Thoracic aorta (tissue), 2 donors: ENCODE results near the gene NR2C2AP. TPM values are rescaled to one million over a fixed set of nuclear protein-coding genes. Genes with fewer than 3 reads are reported as not detected.
"Not testable (repeated sequence)": the region's sequence is repeated elsewhere in the genome, so short reads cannot be mapped to it uniquely, and the experiment has no call there.

Experiments
- ATAC-seq: fragments of 150-250 bp; one replicate; pipeline ENCODE4 v1.8.0; 2017; ENCODE audit warnings: low read depth; ENCODE audit not compliant: insufficient number of reproducible peaks, low FRiP score
- DNase-seq: peaks from one replicate; pipeline ENCODE4 v3.0.0-alpha.2; 2020; ENCODE audit warnings: low spot score
- H3K27ac ChIP-seq, 2 donors: fragments of 200-600 bp; sonication (generic); 1 replicate in 1 of 2; 2 replicates in 1 of 2; pipeline ENCODE4 v1.5.1; 2016; ENCODE audit warnings: mild to moderate bottlenecking in 2 of 2, moderate library complexity in 2 of 2
- H3K27me3 ChIP-seq: fragments of 200-600 bp; sonication (generic); replicated peaks from 2 replicates; pipeline ENCODE4 v1.6.0; 2016; ENCODE audit warnings: mild to moderate bottlenecking; ENCODE audit not compliant: insufficient read depth
- H3K36me3 ChIP-seq: fragments of 200-600 bp; sonication (generic); one replicate; pipeline ENCODE4 v1.5.1; 2016
- H3K4me1 ChIP-seq, 2 donors: fragments of 200-600 bp; sonication (generic); 1 replicate in 1 of 2; 2 replicates in 1 of 2; pipeline versions ENCODE4 v1.5.1 to v1.6.0; 2016; ENCODE audit warnings: low read depth in 2 of 2, mild to moderate bottlenecking in 1 of 2; ENCODE audit not compliant: control insufficient read depth in 1 of 2
- H3K4me3 ChIP-seq: fragments of 200-600 bp; sonication (generic); 2 replicates; pipeline ENCODE4 v1.5.1; 2016; ENCODE audit warnings: mild to moderate bottlenecking
- H3K9me3 ChIP-seq: fragments of 200-600 bp; sonication (generic); 2 replicates; pipeline ENCODE4 v1.5.1; 2016
- total RNA-seq, 2 donors: library from RNA; depleted of rRNA; stranded (reverse); fragments of >200 nt; gene quantifications; one replicate each; pipeline versions ENCODE4 v1.1.0 to v1.2.3, GENCODE V29; 2016
- TF ChIP-seq, protein P1 (sequence below): fragments of 200-600 bp; sonication (generic); IDR thresholded peaks from one replicate; pipeline ENCODE4 v1.5.1; 2019; ENCODE audit warnings: antibody characterized with exemption

Gene NR2C2AP
- total RNA-seq, 2 donors from 2014 or later = 6.5 to 17.9 TPM

- Histone ChIP-seq H3K36me3 (peaks cover 12% of the 10 kb centered on the region), H3K9me3 (no peaks in the 10 kb centered on the region), H3K4me3 (no peak overlapping the region), H3K27ac (no peak overlapping the region), H3K27me3 (no peaks in the 10 kb centered on the region), H3K4me1 (peaks cover 8 to 18% of the 10 kb centered on the region in 2 donors)
- TF ChIP-seq, protein P1, sequence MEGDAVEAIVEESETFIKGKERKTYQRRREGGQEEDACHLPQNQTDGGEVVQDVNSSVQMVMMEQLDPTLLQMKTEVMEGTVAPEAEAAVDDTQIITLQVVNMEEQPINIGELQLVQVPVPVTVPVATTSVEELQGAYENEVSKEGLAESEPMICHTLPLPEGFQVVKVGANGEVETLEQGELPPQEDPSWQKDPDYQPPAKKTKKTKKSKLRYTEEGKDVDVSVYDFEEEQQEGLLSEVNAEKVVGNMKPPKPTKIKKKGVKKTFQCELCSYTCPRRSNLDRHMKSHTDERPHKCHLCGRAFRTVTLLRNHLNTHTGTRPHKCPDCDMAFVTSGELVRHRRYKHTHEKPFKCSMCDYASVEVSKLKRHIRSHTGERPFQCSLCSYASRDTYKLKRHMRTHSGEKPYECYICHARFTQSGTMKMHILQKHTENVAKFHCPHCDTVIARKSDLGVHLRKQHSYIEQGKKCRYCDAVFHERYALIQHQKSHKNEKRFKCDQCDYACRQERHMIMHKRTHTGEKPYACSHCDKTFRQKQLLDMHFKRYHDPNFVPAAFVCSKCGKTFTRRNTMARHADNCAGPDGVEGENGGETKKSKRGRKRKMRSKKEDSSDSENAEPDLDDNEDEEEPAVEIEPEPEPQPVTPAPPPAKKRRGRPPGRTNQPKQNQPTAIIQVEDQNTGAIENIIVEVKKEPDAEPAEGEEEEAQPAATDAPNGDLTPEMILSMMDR = peak; percentile 45
- DNase-seq (no peak), ATAC-seq (no peak)
Measured at GRCh38 chr19:19185853-19186740, 17.1 kb downstream of the NR2C2AP start.

- peaks cover 18% of the 10 kb centered on the region for H3K36me3 ChIP-seq
- ATAC-seq = no peak
Measured at GRCh38 chr19:19181488-19181998, 21.7 kb downstream of the NR2C2AP start.

GRCh38 chr19:19179548-19180441 is 23.4 kb downstream of the NR2C2AP start:
- Histone ChIP-seq H3K9me3 (no peaks in the 10 kb centered on the region), H3K27me3 (no peaks in the 10 kb centered on the region), H3K4me3 (no peak overlapping the region), H3K4me1 (no peaks in the 10 kb centered on the region), H3K27ac (no peak overlapping the region), H3K36me3 (peaks cover 17% of the 10 kb centered on the region)
- DNase-seq (no peak), ATAC-seq (no peak)
- TF ChIP-seq, protein P1 = no peak

More at GRCh38 chr19:19181488-19181998, 21.7 kb downstream of the NR2C2AP start:
- TF ChIP-seq, protein P1 = no peak
- Histone ChIP-seq H3K4me1 (no peaks in the 10 kb centered on the region), H3K27ac (no peak overlapping the region), H3K9me3 (no peaks in the 10 kb centered on the region), H3K27me3 (no peaks in the 10 kb centered on the region), H3K4me3 (no peak overlapping the region)
- DNase-seq = no peak

DNA sequence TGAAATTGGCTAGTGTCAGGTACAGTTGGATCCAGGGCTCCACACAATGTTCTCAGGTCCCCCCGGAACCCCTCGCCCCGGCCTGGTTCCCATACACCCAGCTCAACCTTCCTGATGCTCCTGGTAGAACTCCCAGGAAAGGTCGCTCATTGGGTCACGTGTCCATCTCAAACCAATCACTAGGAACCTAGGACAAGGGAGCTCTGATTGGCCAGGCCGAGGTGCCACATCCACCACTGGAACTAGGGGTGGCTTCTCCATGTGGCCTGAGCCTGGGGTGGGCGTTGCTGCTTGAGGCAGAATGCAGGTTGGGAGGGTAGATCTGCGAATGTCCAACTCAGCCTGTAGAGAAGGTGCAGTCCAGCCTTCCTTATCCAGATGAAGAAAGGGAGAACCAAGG is 26.3 kb downstream of the NR2C2AP start:
- Histone ChIP-seq H3K9me3 (no peaks in the 10 kb centered on the region), H3K27ac (no peak overlapping the region), H3K4me1 (no peaks in the 10 kb centered on the region), H3K4me3 (no peak overlapping the region), H3K27me3 (no peaks in the 10 kb centered on the region), H3K36me3 (peaks cover 13% of the 10 kb centered on the region)
- TF ChIP-seq, protein P1 = no peak
- no peak for DNase-seq
- no peak for ATAC-seq

GRCh38 chr19:19173243-19173642 is 30.0 kb downstream of the NR2C2AP start:
- not testable (repeated sequence) for H3K9me3 ChIP-seq, H3K27ac ChIP-seq, H3K4me3 ChIP-seq, H3K4me1 ChIP-seq, DNase-seq, H3K27me3 ChIP-seq, ATAC-seq, H3K36me3 ChIP-seq
